Hepatocyte (in vitro differentiated cells): Measurements from ENCODE around the gene PPARA. TPM values are rescaled to one million over a fixed set of nuclear protein-coding genes. Genes with fewer than 3 reads are reported as not detected.

ENCODE experiments used
- DNase-seq: peaks from one replicate; pipeline ENCODE4 v3.0.0-alpha.2; 2016; ENCODE audit warnings: low spot score
- H2AFZ ChIP-seq: fragments of 200-600 bp; sonication (generic); 2 replicates; pipeline ENCODE4 v1.6.0; 2016; ENCODE audit warnings: antibody characterized with exemption, mild to moderate bottlenecking
- H3K27ac ChIP-seq: fragments of 200-600 bp; sonication (generic); 2 replicates; pipeline ENCODE4 v1.5.1; 2016; ENCODE audit warnings: mild to moderate bottlenecking
- H3K27me3 ChIP-seq: fragments of 200-600 bp; sonication (generic); 2 replicates; pipeline ENCODE4 v1.6.1; 2016
- H3K36me3 ChIP-seq: fragments of 200-600 bp; sonication (generic); replicated peaks from 2 replicates; pipeline ENCODE4 v1.5.1; 2016; ENCODE audit warnings: low read depth; ENCODE audit not compliant: insufficient read depth
- H3K4me1 ChIP-seq: fragments of 200-600 bp; sonication (generic); 2 replicates; pipeline ENCODE4 v1.5.1; 2016; ENCODE audit warnings: mild to moderate bottlenecking, moderate library complexity; ENCODE audit not compliant: insufficient read depth
- H3K4me2 ChIP-seq: fragments of 200-600 bp; sonication (generic); 2 replicates; pipeline ENCODE4 v1.6.0; 2016
- H3K4me3 ChIP-seq: fragments of 200-600 bp; sonication (generic); 2 replicates; pipeline ENCODE4 v1.5.1; 2016; ENCODE audit warnings: mild to moderate bottlenecking
- H3K79me2 ChIP-seq: fragments of 200-600 bp; sonication (generic); 2 replicates; pipeline ENCODE4 v1.6.0; 2017; ENCODE audit warnings: mild to moderate bottlenecking
- H3K9me2 ChIP-seq: fragments of 200-600 bp; sonication (generic); replicated peaks from 2 replicates; pipeline ENCODE4 v1.6.0; 2017; ENCODE audit warnings: mild to moderate bottlenecking; ENCODE audit not compliant: insufficient read depth
- H3K9me3 ChIP-seq: fragments of 200-600 bp; sonication (generic); 2 replicates; pipeline ENCODE4 v1.5.1; 2016; ENCODE audit warnings: low read depth, mild to moderate bottlenecking
- H4K20me1 ChIP-seq: fragments of 200-600 bp; sonication (generic); 2 replicates; pipeline ENCODE4 v1.6.0; 2016; ENCODE audit warnings: mild to moderate bottlenecking; ENCODE audit not compliant: insufficient read depth, poor library complexity, severe bottlenecking
- CTCF ChIP-seq: fragments of 200-600 bp; sonication (generic); IDR thresholded peaks from 2 replicates; pipeline ENCODE4 v1.5.1; 2016; ENCODE audit warnings: antibody characterized with exemption, mild to moderate bottlenecking; ENCODE audit not compliant: poor library complexity
- EZH2 ChIP-seq: fragments of 200-600 bp; sonication (generic); IDR thresholded peaks from 2 replicates; pipeline ENCODE4 v1.6.1; 2016; ENCODE audit warnings: antibody characterized with exemption, mild to moderate bottlenecking, borderline replicate concordance
- EZH2phosphoT487 ChIP-seq: fragments of 200-600 bp; sonication (generic); IDR thresholded peaks from one replicate; pipeline ENCODE4 v1.6.1; 2018; ENCODE audit warnings: antibody characterized with exemption, mild to moderate bottlenecking, low read depth, moderate library complexity; ENCODE audit not compliant: unreplicated experiment, severe bottlenecking
- WGBS: methylation state at CpG from one replicate; pipeline ENCODE4 v1.1.6; 2016; ENCODE audit warnings: low lambda C conversion rate; ENCODE audit errors: missing lambda C conversion rate; 5-methylcytosine and 5-hydroxymethylcytosine counted together
- polyA plus RNA-seq: library from polyadenylated mRNA; unstranded; fragments of >200 nt; fragmentation: Nextera tagmentation; extraction: Ambion mirVana; gene quantifications from 2 replicates; pipeline ENCODE4 v1.2.1, GENCODE V29; 2016
- total RNA-seq: library from RNA; depleted of rRNA; stranded (reverse); fragments of >200 nt; gene quantifications from 2 replicates; pipeline ENCODE4 v1.2.3, GENCODE V29; 2014

Gene PPARA
- total and polyA plus RNA-seq, 2 experiments from 2014 or later, result 13.7 to 31.0 TPM

- Histone ChIP-seq H3K79me2 (no peaks in the 10 kb centered on the region), H3K4me1 (peaks cover 6% of the 10 kb centered on the region), H3K27me3 (no peaks in the 10 kb centered on the region), H2AFZ (no peak overlapping the region), H4K20me1 (no peaks in the 10 kb centered on the region), H3K4me2 (no peak overlapping the region), H3K27ac (no peak overlapping the region), H3K9me2 (no peaks in the 10 kb centered on the region), H3K9me3 (no peaks in the 10 kb centered on the region), H3K4me3 (no peak overlapping the region), H3K36me3 (no peaks in the 10 kb centered on the region)
- TF ChIP-seq EZH2phosphoT487 (no peak), EZH2 (no peak), CTCF (no peak)
- no peak for DNase-seq
- WGBS, result 91% methylated on average over 12 of the region's 14 CpGs
Measured at GRCh38 chr22:46145361-46145851, 4.9 kb upstream of the PPARA start.

GRCh38 chr22:46145896-46146295, 4.4 kb upstream of the PPARA start:
- Histone ChIP-seq H3K4me2 (no peak overlapping the region), H3K4me3 (no peak overlapping the region), H3K27ac (no peak overlapping the region), H4K20me1 (no peaks in the 10 kb centered on the region), H3K27me3 (no peaks in the 10 kb centered on the region), H3K9me3 (no peaks in the 10 kb centered on the region), H3K36me3 (no peaks in the 10 kb centered on the region), H2AFZ (no peak overlapping the region), H3K4me1 (peaks cover 6% of the 10 kb centered on the region), H3K9me2 (no peaks in the 10 kb centered on the region), H3K79me2 (no peaks in the 10 kb centered on the region)
- no peak for TF ChIP-seq EZH2phosphoT487
- TF ChIP-seq CTCF, result no peak
- no peak for TF ChIP-seq EZH2
- 93% methylated on average over 11 of the region's 11 CpGs for WGBS
- no peak for DNase-seq

- DNase-seq, result no peak
- WGBS, result 83% methylated on average over 4 of the region's 4 CpGs
- Histone ChIP-seq H3K9me3 (no peaks in the 10 kb centered on the region), H3K27me3 (no peaks in the 10 kb centered on the region), H3K36me3 (no peaks in the 10 kb centered on the region), H3K4me3 (no peak overlapping the region), H3K27ac (no peak overlapping the region), H3K4me1 (peaks cover 6% of the 10 kb centered on the region), H2AFZ (no peak overlapping the region), H3K79me2 (no peaks in the 10 kb centered on the region), H3K9me2 (no peaks in the 10 kb centered on the region), H4K20me1 (no peaks in the 10 kb centered on the region), H3K4me2 (no peak overlapping the region)
- TF ChIP-seq EZH2 (no peak), CTCF (no peak), EZH2phosphoT487 (no peak)
Measured at GRCh38 chr22:46146329-46146728, 4.0 kb upstream of the PPARA start.

- H3K4me3 ChIP-seq, result no peak overlapping the region
- no peaks in the 10 kb centered on the region for H3K9me3 ChIP-seq
- H4K20me1 ChIP-seq, result peaks cover under 1% of the 10 kb centered on the region
- WGBS, result 71% methylated on average over 7 of the region's 7 CpGs
- H3K4me1 ChIP-seq, result peaks cover 13% of the 10 kb centered on the region
- no peak overlapping the region for H2AFZ ChIP-seq
- no peaks in the 10 kb centered on the region for H3K9me2 ChIP-seq
- no peak overlapping the region for H3K27ac ChIP-seq
- no peak overlapping the region for H3K4me2 ChIP-seq
- H3K27me3 ChIP-seq, result no peaks in the 10 kb centered on the region
- no peaks in the 10 kb centered on the region for H3K36me3 ChIP-seq
- DNase-seq, result no peak
- H3K79me2 ChIP-seq, result peaks cover 7% of the 10 kb centered on the region
- TF ChIP-seq EZH2 (no peak), EZH2phosphoT487 (no peak), CTCF (no peak)
Measured at GRCh38 chr22:46147061-46147460, 3.3 kb upstream of the PPARA start.
